ENCODE measurements around the gene KMT2A. TPM values are rescaled to one million over a fixed set of nuclear protein-coding genes. Genes with fewer than 3 reads are reported as not detected.

KMT2A gene
- total RNA-seq, 1 experiment from 2014 or later: 62.0 TPM

DNA sequence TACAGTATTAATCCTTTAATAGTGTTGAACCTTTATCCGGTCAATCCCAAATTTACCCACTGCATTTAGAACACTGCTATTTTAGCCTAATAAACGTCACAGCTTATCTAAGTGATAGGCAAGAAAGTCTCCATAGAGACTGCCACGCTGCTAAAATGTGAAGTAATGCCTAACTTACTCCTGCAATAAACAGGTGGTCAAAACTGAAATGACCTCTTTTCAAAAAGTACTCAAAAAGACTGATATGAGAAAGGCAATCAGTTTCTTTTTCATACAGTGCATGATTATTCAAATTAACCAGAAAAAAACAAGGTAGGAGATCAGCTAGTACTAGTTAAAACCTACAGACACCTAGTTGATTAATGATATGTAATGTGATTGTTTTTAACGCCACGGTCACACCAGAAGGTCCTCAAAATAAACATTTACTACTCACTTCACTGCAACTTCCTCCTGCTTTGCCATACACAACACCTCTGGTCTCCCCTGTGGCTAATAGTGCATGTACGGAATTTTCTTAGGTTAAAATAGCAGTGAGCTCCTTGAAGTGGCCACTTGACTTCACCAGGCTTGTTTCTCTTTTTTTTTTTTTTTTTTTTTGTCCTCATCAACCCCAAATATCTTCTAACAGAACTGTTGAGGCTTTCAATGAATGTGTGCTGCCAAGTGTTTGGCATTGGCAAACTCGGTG is 26.1 kb upstream of the KMT2A start:
- no peaks in the 10 kb centered on the region for H3K27me3 ChIP-seq (ENCODE audit: insufficient read depth, low read length)
- peaks cover 0 to 2% of the 10 kb centered on the region in 2 experiments; a peak in 1 of 4 replicates for H3K4me1 Mint-ChIP-seq
- H3K27ac ChIP-seq (ENCODE audit: insufficient read length, low read depth, low read length): no peak overlapping the region
- H3K9me3 Mint-ChIP-seq: no peaks in the 10 kb centered on the region
- no peak overlapping the region for H3K56ac ChIP-seq (ENCODE audit: insufficient read length, low read depth, low read length)
- H4K8ac ChIP-seq (replicated peaks; ENCODE audit: insufficient read length, low read depth, low read length): no peak overlapping the region
- H3K79me1 ChIP-seq (ENCODE audit: insufficient read depth, low read depth, low read length, poor library complexity, severe bottlenecking): no peaks in the 10 kb centered on the region
- no peaks in the 10 kb centered on the region for H3K23me2 ChIP-seq (ENCODE audit: insufficient read length, low read depth, low read length, poor library complexity, severe bottlenecking)
- no peak overlapping the region for H3T11ph ChIP-seq (ENCODE audit: low read length)
- H3K4me1 ChIP-seq (ENCODE audit: insufficient read depth, low read length): no peaks in the 10 kb centered on the region
- H2BK15ac ChIP-seq (ENCODE audit: low read depth, low read length): no peak overlapping the region
- no peak overlapping the region for H3K14ac ChIP-seq (ENCODE audit: insufficient read depth, low read length)
- no peak overlapping the region for H3K4me3 Mint-ChIP-seq
- no peaks in the 10 kb centered on the region for H4K20me1 ChIP-seq (ENCODE audit: control insufficient read depth, insufficient read depth, insufficient read length)
- no peak overlapping the region for H2AK5ac ChIP-seq (ENCODE audit: insufficient read length, low read length)
- H3K23ac ChIP-seq (ENCODE audit: insufficient read length, low read depth, low read length): no peak overlapping the region
- TF ChIP-seq, protein P1, sequence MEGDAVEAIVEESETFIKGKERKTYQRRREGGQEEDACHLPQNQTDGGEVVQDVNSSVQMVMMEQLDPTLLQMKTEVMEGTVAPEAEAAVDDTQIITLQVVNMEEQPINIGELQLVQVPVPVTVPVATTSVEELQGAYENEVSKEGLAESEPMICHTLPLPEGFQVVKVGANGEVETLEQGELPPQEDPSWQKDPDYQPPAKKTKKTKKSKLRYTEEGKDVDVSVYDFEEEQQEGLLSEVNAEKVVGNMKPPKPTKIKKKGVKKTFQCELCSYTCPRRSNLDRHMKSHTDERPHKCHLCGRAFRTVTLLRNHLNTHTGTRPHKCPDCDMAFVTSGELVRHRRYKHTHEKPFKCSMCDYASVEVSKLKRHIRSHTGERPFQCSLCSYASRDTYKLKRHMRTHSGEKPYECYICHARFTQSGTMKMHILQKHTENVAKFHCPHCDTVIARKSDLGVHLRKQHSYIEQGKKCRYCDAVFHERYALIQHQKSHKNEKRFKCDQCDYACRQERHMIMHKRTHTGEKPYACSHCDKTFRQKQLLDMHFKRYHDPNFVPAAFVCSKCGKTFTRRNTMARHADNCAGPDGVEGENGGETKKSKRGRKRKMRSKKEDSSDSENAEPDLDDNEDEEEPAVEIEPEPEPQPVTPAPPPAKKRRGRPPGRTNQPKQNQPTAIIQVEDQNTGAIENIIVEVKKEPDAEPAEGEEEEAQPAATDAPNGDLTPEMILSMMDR (conservative IDR thresholded peaks at IDR 0.05): no peak
- no peak for DNase-seq
- no peaks in the 10 kb centered on the region for H3K79me2 ChIP-seq (ENCODE audit: insufficient read depth, low read length)
- no peak overlapping the region for H3K18ac ChIP-seq (ENCODE audit: insufficient read length, low read depth, low read length)
- H2BK120ac ChIP-seq (ENCODE audit: low read depth, low read length, poor library complexity, severe bottlenecking): no peak overlapping the region
- no peak overlapping the region for H2BK12ac ChIP-seq (ENCODE audit: insufficient read length, low read depth, low read length)
- H3K36me3 Mint-ChIP-seq (ENCODE audit: insufficient read depth in 1 of 3, low read depth in 3 of 3): peaks cover 13 to 46% (median 42%) of the 10 kb centered on the region in 3 experiments; a peak in 6 of 7 replicates
- WGBS (ENCODE audit: extremely low coverage, insufficient read length, low lambda C conversion rate): no CpG with 5 or more reads among the region's 7 CpGs
- H2AFZ ChIP-seq (ENCODE audit: low read length): no peak overlapping the region
- H3K27ac Mint-ChIP-seq: peak overlapping the region in 1 of 3 experiments; percentile 73; a peak in 2 of 7 replicates
- no peak overlapping the region for H2BK20ac ChIP-seq (ENCODE audit: low read depth, low read length, poor library complexity, severe bottlenecking)
- H4K5ac ChIP-seq (ENCODE audit: insufficient read length, low read depth, low read length): no peak overlapping the region
- H4K91ac ChIP-seq (ENCODE audit: insufficient read length, low read depth, low read length): no peak overlapping the region
- no peaks in the 10 kb centered on the region for H3K9me3 ChIP-seq (ENCODE audit: control insufficient read depth, low read depth, low read length)
- no peak overlapping the region for H2BK5ac ChIP-seq (ENCODE audit: insufficient read length, low read length)
- H3K9ac ChIP-seq (ENCODE audit: extremely low read depth, insufficient read length, low read length): no peak overlapping the region
- no peaks in the 10 kb centered on the region for H3K27me3 Mint-ChIP-seq (ENCODE audit: low read depth)
- no peak overlapping the region for H3K4ac ChIP-seq (ENCODE audit: low read depth, low read length)
- H3K4me2 ChIP-seq (ENCODE audit: insufficient read depth, insufficient read length, low read length): no peak overlapping the region
